ENCODE measurements around the gene PHF2.

PHF2 gene

DNA sequence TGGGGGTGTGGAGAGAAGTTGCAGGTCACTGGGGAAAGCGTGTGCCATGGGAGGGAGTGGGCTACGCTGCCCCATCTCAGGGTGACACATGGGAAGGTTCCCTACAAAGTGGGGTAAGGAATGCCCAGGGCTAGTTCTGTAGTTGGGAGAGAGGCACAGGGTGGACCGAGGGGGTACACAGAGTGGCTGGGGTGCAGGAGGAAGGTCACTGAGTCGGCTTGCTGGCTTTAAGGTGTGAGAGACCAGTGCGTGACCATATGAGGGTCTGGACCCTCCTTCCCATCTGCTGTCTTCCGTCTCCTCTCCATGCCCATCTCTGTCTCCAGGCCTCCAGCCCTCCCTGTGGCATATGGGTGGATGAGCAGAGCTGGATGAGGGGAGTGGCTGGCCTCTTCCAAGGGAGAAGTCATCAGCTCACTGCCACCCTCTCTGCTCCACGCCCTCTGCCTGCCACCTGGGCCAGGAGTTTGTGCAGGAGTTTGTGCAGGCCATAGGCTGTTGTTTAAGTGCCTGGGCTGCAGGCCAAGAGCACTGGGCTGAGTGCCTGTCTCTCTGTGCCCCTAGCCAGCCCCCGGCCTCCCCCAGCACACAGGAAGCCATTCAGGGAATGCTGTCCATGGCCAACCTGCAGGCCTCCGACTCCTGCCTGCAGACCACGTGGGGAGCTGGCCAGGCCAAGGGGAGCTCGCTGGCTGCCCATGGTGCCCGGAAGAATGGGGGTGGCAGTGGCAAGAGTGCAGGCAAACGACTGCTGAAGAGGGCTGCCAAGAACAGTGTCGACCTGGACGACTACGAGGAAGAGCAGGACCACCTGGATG lies 96.8 kb downstream of the PHF2 start:
- TF ChIP-seq, protein P1, sequence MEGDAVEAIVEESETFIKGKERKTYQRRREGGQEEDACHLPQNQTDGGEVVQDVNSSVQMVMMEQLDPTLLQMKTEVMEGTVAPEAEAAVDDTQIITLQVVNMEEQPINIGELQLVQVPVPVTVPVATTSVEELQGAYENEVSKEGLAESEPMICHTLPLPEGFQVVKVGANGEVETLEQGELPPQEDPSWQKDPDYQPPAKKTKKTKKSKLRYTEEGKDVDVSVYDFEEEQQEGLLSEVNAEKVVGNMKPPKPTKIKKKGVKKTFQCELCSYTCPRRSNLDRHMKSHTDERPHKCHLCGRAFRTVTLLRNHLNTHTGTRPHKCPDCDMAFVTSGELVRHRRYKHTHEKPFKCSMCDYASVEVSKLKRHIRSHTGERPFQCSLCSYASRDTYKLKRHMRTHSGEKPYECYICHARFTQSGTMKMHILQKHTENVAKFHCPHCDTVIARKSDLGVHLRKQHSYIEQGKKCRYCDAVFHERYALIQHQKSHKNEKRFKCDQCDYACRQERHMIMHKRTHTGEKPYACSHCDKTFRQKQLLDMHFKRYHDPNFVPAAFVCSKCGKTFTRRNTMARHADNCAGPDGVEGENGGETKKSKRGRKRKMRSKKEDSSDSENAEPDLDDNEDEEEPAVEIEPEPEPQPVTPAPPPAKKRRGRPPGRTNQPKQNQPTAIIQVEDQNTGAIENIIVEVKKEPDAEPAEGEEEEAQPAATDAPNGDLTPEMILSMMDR (IDR thresholded peaks at IDR 0.05; ENCODE audit: low read length, missing control alignments) = no peak
- no peak overlapping the region for H3K4me3 ChIP-seq (replicated peaks; ENCODE audit: low read depth, low read length)
- peak; percentile 18 for DNase-seq (ENCODE audit: low read depth)

DNA sequence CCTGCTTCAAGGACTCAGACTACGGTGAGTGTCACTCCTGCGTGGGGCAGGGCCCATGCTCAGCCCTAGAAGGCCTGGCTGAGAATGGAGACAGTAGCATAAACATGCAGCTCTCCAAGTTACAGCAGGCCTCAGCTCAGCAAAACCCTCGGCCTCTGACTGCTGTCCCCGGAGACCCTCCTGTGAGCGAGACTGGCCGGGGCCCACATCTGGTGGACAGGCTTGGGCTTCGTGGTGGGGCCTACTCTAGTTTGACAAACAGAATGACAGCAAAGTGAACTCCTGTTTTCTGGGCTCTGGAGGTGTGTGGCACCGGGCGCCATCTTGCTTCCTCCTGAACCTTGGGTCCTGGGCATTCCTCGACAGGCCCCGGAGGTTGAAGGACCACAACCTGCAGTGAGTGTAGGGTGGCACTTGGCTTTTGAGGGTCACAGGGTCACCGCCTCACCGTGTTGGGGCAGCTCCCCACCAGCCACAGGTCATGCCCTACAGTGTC lies 97.5 kb downstream of the PHF2 start:
- DNase-seq (ENCODE audit: low read depth) = no peak
- H3K4me3 ChIP-seq (replicated peaks; ENCODE audit: low read depth, low read length) = no peak overlapping the region
- TF ChIP-seq, protein P1 (IDR thresholded peaks at IDR 0.05; ENCODE audit: low read length, missing control alignments) = no peak

DNA sequence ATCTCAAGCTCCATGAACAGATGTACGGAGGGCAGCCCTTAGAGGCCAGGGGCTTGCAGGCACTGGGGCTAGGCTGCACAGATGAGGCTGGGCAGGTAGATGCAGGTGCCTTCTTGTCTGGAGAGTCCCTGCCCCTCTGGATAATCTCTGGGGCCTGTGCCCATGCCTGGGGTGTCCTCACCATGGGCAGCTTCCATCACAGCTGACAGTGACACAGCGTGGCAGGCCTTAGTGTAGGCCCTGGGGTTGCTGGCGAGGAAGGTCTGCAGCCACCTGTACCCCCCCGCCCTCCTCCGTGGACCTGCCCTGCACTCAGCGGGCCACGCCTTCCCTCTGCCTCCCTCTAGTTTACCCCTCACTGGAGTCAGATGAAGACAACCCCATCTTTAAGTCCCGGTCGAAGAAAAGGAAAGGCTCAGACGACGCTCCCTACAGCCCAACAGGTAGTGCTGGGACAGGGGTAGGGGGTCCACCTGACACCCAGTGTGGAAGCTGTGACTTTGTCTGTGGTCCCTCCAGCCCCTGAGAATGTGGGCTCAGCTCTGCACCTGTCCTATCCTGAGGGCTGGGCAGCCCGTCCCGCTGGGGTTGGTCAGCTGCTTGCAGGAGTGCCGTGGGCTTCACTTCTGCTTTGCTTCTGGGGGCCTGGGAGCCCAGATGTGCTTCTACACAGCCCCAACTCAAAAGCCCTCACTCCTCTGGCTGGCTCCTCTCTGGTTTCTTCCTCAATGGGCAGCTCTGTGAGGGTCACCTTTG lies 98.4 kb downstream of the PHF2 start:
- no peak overlapping the region for H3K4me3 ChIP-seq (replicated peaks; ENCODE audit: low read depth, low read length)
- TF ChIP-seq, protein P1 (IDR thresholded peaks at IDR 0.05; ENCODE audit: low read length, missing control alignments) = no peak
- no peak for DNase-seq (ENCODE audit: low read depth)

DNA sequence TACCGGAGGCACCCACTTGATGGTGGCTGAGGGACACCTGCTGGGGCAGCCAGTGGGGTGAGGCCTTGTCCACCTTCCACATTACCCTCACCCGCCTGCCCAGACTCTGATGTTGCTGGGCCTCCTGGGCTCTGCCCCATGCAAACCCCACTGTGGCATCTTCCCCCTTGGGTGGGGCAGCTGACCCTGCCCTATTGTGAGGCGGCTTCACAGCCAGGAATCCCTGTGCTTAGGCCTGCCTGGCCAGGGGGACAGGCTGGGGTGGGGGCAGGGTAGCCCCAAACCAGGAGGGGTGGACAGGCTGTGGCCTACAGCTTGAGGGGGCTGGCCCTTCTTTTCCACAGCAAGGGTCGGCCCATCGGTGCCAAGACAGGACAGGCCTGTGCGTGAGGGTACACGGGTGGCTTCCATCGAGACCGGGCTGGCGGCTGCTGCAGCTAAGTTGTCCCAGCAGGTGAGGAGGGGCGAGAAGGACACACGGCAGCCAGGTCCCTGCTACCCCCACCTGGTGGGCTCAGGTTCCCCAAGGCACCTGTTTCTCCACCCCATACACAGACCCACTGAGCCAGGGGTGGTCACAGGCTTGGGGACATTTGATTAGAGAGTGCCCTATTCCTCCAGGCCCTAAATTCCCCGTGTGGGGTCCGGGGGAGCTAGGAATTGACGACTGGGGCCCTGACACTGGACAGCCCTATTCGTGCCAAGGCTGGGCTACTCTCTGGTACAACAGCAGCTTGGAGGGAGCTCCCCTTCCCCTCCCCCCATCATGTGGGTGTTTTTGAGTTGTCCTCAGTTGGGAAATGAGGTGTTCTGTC lies 99.2 kb downstream of the PHF2 start:
- H3K4me3 ChIP-seq (replicated peaks; ENCODE audit: low read depth, low read length) = no peak overlapping the region
- no peak for DNase-seq (ENCODE audit: low read depth)
- TF ChIP-seq, protein P1 (IDR thresholded peaks at IDR 0.05; ENCODE audit: low read length, missing control alignments) = no peak

DNA sequence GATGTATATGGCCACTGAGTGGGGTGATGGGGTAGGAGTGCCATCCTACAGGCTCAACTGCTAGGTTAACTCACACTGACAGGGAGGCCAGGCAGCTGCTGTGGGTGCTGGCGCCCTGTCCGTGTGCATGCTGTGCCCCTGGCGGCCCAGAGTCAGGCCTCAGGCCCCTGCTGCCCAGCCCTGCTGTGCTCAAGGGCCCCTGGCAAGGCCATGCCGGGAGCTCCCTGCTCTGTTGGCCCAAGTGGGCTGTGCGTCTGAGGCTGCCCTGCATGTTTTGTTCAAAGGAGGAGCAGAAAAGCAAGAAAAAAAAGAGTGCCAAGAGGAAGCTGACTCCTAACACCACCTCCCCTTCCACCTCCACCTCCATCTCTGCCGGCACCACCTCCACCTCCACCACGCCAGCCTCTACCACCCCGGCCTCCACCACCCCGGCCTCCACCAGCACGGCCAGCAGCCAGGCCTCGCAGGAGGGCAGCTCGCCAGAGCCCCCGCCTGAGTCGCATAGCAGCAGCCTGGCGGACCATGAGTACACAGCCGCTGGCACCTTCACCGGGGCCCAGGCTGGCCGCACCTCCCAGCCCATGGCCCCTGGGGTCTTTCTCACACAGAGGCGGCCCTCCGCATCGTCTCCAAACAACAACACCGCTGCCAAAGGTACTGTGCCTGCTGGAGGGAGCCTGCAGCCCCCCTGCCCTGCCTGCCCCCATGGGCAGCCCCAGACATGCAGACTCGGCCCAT lies 100.1 kb downstream of the PHF2 start:
- TF ChIP-seq, protein P1 (IDR thresholded peaks at IDR 0.05; ENCODE audit: low read length, missing control alignments) = no peak
- no peak for DNase-seq (ENCODE audit: low read depth)
- no peak overlapping the region for H3K4me3 ChIP-seq (replicated peaks; ENCODE audit: low read depth, low read length)

DNA sequence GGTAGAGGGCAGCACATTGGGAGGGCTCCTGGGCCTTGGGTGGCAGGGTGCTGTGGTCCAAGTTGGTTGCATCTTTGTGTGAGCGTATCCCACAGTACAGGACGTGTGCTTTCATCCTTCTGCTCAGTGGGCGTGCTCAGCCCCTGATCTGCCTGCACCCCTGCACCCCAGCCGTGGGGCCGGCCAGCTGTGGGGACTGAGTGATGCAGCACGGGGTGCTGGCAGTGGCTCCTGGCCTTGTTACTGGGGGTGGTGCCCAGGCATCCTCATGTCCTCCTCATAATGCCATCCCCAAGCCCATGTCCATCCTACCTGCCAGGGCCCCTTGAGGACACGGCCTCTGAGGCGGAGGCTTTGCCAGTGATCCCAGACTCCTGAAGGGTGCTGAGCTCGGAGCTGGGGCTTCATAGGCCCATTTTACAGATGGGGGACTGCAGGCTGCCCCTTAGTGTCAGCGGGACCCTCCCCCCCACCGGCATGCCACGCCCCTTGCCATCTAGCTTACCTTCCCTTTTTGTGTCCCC lies 100.7 kb downstream of the PHF2 start:
- no peak overlapping the region for H3K4me3 ChIP-seq (replicated peaks; ENCODE audit: low read depth, low read length)
- TF ChIP-seq, protein P1 (IDR thresholded peaks at IDR 0.05; ENCODE audit: low read length, missing control alignments) = no peak
- no peak for DNase-seq (ENCODE audit: low read depth)

Data from fibroblast of pulmonary artery (primary cell).